Stimulated activated CD8-positive, alpha-beta memory T cell treated with anti-CD3 and anti-CD28 coated beads, Interleukin-12 subunit alpha, Interleukin-12 subunit beta, amount 100 ng/mL, for 4 hours (primary cell): ENCODE data around the gene AK1.

Source experiments
- DNase-seq: peaks from one replicate; pipeline ENCODE4 v3.0.0-alpha.2; 2020; ENCODE audit warnings: low read depth

Gene AK1, protein sequence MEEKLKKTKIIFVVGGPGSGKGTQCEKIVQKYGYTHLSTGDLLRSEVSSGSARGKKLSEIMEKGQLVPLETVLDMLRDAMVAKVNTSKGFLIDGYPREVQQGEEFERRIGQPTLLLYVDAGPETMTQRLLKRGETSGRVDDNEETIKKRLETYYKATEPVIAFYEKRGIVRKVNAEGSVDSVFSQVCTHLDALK

DNA sequence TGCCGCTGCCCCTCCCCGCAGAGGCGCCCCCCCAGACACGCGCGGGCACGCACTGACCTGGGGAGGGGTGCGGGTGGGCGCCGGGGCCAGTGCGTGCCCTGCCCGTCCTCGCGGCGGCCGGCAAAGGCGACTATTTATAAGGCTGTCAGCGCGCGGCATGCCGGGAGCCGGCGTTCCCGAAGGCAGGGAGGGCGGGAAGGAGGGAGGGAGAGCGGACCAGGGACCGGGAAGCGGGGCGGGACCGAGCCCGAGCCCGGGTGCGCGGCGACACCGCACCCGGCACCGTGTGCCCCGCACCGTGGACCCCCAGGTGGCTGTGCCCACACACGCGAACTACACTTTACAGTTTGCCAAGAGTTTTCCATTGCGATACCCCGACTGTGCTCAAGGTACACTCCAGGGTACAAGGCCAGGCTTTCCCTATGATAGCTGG is at the start of gene AK1:
AK1 (minus strand) TSS at position 110 of the 433 bp plus-strand sequence. CDS start 3,058 bp downstream, outside the sequence.
- DNase-seq = no peak

DNA sequence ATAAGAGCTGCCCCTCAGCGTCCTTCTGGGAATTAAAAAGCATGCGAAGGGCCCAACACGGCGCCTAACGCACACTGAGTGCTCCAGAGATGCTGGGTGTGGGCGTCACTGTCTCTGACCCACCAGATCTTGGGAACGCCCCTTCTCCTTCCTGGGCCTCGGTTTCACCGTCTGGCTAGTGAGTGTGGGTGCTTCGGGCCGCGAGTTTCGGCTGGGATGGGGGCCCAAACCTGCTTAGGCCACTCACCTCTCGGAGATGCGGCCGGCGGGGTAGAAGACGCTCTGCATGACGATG is 49.4 kb upstream of the AK1 start:
- no peak for DNase-seq

DNA sequence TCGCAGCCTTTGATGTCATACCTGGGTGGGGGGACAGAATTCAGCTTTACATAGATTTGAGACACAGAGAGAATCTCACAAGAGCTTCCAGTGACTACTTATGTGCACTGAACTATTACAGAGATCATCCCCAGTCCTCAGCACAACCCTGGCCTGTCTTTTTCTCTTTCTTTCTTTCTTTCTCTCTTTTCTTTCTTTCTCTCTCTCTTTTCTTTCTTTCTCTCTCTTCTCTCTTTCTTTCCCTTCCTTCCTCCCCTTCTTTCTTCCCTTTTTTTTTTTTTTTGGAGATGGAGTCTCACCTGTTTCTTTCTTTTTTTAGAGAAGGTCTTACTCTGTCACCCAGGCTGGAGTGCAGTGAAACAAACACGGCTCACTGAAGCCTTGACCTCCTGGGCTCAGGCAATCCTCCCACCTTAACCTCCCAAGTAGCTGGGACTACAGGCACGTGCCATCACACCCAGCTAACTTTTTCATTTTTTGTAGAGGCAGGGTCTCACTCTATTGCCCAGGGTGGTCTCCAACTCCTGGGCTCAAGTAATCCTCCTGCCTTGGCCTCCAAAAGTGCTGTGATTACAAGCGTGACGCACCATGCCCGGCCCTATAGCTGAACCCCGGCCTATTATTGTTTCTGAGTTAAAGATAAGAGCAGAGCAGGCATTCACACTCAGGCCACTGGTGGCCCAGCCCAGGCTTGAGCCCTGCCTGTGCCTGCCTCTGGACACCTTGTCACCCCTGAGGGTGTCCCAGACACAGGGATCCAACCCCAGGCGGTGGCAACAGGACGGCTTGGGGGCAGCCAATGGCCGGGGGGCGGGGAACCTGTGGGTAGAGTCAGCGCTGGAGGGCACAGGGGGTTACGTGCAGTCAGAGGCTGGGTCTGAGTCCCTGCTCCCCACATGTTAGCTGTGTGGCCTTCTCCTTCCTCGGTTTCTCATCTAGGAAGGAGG is 48.8 kb upstream of the AK1 start:
- DNase-seq = no peak

DNA sequence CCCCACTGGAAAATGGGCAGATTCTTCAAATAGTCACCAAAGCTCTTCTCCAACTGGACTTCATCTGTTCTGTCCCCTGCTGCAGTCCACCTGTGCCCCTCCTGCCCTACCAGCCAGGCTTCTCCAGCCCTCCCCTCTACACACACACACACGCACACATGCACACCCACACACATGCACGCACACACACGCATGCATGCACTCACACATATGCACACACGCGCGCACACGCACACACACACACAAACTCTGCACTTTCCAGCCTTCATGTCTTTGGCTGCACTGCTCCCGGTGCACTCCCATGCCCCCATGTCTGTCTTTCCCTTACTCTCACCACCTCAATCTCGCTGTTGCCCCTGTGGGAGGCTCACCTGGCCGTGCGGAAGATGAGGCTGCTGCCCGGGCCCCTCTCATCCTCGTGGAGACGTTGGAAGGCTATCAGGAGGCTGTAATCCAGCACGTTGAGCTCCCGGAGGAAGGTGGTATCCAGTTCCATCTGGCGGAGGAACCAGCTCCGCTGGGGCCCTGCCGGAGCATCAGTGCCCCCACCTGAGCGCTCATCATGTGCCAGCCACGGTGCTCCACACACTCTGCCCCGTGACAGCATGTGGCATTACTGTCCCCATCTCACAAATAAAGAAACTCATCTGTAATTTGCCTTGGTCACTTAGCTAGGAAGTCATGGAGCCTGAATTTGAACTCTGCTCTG is 47.4 kb upstream of the AK1 start:
- DNase-seq = no peak

DNA sequence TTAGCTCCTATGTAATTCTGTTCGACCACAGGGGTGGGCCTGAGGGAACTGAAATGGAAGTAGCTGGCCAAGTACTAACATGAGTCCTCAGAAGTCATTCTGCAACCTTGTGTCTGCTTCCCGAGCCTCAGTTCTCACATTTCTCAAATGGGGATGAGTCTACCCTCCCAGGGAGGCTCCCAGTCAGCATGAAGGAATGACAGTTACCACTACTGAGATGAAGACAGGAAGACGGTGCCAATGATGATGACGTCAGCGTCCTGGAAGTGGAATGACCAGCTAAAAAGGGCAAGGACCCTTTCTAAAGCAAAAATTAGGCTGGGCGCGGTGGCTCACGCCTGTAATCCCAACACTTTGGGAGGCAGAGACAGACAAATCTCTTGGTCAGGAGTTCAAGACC is 46.3 kb upstream of the AK1 start:
- DNase-seq = no peak

DNA sequence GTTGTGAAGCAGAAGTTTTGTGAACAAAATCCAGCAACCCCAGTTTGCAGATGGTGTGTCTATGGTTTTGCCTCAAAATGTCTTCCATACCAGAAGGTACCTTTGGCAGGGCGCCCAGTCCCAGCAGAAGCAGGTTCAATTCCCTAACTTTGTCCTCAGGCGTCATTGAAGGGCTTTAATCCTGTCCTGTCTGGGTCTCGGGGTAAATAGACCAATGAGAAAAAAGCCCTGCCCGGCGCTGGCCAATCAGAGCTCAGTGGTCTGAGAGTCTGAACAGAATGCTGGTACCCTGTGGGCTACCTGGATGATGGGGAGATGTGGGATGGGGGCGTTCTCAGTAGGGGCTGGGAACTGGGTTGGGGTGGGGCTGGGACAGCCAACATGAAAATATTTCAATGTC is 45.6 kb upstream of the AK1 start:
- DNase-seq = no peak

DNA sequence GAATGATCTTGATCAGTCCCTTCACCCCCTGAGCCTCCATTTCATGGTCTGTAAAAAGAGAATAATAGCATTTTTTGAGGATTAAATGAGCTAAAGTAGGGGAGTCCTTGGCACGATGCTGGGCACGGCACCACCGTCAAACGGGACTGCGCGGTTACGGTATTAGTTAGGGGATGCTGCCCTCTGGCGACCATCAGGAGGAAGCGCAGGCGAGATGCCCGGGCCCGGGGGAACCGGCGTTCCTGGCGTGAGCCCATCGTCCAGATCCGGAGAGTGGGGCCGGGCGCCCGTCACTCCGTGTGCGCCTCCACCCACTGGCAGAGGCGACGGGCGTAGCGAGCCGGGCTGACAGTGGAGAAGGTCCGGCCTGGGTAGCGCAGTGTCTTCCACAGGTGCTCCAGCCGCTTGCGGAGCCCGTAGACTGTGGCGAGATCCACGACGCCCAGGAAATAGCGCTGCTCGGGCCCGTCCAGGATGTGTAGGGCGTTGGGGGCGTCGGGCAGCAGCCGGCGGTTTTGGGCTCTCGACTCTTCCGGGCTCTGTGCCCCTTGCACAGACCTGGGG is 44.2 kb upstream of the AK1 start:
- peak; percentile 56 for DNase-seq

DNA sequence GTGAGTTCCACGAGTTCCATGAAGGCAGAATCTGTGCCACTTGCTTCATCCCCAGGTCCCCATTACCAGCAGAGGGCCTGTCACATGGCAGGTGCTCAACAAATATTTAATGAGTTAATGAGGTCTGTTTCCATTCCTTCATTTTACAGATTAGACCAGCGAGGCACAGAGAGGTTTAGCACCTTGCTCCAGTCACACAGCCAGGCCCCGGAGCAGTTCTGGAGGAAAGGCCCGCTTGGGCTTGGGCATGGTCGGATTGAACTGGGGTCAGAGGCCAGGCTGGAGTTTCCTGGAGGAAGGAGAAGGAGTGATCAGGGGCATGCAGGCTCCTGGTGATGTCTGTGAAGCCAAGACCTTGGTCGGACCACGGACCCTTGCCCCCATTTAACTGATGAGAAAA is 43.3 kb upstream of the AK1 start:
- no peak for DNase-seq

DNA sequence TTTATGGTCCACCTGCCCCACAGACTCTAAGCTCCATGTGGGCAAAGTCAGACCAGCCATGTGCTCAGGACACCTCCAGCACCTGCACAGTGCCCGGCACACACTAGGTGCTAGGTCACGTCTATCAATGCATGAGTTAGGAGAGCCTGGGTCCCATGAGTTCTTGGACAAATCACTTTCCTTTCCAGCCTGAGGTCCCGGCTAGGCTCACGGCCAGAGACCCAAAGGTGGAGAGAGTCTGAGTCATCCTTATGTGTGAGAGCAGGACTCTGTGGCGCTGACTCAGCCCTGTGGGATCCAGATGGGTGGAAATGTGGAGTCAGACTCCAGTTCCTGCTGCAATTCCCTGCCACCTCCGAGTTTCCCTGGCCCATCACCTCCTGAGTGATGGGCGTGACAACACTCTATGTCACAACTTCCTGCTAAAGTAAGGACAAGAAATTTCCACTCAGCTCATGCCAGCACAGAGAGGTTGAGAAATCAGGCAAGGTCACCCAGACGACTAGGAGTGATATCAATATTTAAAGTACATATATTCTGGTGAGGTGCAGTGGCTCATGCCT is 41.9 kb upstream of the AK1 start:
- DNase-seq = no peak

DNA sequence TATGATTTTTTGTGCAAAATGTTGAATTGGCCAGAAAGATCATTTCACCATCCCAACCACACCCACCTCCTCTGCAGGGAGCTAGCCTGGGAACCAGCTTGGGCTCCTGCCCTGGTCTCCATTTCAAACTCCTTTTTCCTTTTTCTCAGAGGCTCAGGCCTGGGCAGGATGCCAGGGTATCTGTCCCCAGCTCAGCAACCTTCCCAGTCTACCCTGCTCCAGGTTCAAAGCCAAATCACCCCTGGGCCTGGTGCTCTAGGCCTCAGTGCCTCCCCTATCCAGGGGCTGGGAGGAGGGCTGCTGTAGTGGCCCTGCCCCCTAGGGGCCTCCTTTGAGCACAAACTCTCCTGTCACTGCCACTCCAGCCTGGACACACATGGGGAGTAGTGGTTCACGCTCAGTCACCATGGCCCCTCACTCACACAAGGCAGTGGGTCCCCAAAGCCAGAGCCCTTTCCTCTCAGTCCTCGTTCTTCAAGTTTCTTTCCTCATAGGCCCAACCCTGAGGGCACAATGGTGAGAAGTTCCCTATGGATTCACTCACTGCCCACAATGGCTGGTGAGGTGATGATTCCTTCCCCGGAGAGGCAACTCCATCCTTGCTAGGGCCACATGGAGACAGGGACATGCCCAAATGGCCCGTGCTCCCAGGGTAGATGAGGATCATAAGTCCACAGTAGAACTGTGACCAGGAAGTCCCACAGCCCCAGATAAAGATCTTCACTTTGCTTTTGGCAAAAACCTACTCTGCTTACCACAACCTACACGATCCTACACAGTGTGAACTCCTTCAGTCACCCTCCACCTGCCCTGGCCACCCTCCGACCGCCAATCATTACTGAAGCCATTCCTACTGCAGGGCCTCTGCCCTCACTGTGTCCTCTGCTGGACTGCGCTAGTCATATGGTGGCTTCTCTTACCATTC is 41.0 kb upstream of the AK1 start:
- DNase-seq = no peak

DNA sequence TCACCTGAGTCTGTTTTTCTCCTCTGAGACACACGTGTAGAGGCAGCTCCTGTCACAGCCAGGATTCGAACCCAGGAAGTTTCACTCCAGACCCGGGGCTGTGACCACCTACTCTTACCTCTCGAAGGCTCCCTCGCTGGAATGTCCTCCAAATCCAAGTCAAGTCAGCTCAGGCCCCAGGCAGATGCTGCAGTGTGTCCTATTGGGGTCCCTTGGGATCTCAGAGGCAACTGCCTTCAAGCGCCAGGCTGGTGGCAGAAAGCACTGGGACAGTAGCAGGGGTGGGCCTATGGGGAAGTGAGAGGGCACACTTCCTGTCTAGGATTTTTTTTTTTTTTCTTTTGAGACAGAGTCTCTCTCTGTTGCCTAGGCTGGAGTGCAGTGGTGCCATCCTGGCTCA is 40.1 kb upstream of the AK1 start:
- DNase-seq = no peak

DNA sequence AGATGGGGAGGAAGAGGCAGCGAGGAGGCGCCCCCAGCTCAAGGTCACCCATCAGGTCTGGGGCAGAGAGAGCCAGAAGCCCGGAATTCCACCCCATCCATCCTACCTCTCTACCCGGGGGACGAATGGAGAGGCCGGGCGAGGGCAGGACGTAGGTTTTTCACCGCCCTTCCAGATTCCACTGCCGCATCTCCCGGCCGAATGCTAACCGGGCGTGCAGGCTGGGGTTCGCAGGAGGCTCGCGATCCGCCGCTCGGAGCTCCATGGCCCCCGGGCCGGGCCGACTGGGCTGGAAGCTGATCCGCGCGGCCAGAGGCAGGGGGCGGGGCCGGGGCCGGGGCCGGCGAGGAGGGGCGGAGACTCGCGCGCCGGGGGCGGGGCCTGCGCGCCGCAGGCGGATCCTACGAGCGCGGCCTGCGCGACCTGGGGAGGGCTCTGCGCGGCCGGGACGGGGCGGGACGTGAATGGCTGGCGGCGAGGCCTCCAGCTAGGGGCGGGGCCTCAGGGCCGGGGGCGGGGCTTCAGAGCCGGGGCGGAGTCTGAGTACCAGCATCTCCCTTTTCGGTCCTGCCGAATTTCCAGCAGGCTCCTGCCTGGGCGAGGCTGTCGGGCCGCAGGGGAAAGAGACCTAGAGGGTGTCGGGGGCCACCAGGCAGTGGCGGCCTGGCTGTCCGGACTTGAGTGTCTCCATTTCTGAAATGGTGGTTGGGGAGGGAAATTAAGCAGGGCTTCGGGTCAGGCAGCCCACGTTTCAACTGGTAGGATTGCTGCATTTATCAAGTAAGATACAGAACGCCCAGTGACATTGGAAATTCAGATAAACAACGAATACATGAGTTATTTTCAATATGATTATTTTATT is 39.5 kb upstream of the AK1 start, which contains the start of gene ST6GALNAC4:
ST6GALNAC4 (minus strand) TSS at position 322 of the 862 bp plus-strand sequence. CDS start 622 bp downstream, outside the sequence.
- peak; percentile 94 for DNase-seq

DNA sequence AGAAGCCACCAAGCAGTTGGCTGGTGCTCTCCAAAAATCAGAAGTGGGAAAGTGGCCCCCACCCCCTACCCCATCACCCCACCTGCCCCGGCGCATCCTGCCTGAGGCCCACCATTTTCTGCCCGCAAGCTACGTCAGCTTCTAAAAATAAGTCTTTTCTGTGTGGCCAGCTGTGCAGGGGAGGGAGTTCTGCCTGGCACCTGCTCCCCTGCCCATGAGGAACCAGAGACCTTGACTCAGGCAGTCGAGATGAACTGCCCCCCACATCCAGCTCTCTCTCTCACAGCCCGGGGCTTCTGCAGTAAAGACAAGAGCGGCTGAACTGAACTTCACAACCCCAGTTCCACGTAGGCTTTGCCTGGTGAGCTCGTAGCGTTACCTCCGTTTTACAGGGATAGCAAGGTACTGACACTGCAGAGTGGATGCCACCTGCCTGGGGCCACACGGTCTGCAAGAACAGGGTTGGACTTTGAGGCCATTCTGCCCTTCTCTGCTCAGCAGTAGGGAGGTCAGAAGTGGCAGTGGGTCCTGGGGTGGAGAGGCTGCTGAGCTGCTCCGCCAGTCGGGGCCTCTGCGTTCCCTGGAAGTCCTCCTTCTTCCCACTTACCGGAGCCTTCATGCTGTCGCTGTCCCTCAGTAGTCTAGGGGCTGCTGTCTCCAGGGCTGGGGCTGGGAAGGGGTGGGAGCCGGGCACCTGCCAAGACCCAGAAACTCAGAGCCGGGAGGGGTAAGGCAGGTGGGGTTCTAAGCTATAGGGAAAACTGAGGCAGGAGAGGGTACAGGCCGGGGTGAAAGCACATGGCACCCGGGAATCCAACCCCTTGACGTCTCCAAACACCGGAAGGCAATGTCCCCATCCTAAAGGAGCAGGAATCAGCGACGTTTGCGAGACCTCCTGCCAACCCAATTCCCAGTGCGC is 38.6 kb upstream of the AK1 start:
- no peak for DNase-seq

DNA sequence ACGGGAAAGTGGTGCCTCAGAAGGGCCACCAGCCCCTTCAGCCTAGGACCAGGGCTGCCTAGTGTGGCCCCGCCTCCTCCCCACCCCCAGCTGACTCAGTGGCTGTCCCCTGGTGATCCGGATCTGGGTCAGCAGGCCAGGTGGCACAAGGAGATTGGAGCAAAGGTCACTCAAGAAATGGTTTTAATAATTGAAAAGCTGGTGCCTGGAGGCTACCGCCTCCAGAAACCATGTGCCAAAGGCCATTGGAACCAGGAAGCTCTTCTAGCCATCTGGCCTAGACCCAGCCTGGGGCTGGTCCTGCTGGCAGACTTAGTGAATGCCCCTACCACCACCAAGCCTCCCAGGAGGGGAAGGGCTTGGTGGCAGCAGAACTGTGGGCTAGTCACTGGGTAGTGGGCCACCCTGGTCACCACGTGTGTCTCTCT is 37.9 kb upstream of the AK1 start:
- no peak for DNase-seq

DNA sequence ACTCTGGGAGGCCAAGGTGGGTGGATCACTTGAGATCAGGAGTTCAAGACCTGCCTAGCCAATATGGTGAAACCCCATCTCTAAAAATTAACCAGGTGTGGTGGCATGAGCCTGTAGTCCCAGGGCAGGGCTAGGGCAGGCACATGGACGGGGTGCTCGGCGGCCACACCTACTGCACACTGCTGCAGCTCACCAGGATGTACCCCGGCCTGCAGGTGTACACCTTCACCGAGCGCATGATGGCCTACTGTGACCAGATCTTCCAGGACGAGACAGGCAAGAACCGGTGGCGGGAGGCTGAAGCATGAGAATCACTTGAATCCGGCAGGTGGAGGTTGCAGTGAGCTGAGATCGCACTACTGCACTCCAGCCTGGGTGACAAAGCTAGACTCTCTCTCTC is 36.2 kb upstream of the AK1 start:
- no peak for DNase-seq

DNA sequence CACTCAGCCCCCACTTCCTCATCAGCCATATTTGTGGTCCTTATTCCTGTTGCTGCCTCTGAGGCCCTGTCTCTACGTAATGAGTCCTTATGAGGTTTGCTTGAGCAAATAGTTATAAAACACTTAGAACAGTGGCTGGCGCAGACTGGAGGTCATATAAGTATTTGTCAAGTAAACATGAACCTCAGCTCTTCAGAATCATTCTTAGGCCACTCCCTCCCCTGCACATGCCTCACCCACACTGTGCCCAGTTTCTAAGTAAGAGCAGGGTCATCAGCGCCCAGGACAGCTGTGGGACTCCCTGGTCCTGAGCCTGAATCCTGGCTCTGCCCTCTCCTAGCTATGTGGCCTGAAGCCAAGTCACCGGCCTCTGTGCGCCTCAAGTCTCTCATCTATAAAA is 35.4 kb upstream of the AK1 start:
- no peak for DNase-seq

DNA sequence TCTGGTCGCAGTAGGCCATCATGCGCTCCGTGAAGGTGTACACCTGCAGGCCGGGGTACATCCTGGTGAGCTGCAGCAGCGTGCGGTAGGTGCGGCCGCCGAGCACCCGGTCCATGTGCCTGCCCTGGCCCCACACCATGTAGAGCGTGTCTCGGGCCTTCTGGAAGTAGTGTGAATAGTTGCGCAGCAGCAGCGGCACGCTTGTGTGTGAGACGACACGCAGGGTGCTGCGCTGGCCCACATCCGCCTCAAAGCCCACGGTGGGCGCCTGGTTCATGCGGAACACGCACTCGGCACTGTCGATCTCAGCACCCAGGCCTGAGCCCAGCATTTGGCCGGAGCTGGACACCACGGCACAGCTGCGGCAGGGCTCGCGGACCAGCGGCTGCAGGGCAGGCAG is 34.8 kb upstream of the AK1 start:
- DNase-seq = no peak

DNA sequence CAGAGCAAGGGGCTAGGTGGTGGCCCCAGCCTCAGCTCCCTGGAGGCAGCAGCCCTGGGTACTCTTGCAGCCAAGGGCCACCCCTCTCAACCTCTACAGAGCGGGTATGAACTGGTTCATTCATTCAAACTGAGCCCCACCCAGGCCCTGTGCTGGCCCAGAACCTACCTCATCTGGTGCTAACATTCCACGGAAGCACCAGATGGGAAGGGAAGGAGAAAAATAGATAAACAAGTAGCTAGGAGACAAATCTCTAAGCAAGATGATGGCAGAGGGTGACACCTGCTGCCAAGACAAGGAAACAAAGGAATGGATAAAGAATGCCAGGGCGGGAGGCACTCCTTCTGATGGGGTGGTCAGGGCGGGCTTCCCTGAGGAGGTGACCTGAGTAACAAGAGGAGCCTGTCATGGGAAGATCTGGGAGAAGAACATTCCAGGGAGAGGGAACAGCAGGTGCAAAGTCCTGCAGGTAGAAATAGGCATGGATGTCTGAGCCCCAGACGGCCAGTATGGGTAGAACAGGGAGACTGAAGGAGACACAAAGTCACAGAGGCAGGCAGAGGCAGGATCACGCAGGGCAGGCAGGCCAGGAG is 33.2 kb upstream of the AK1 start:
- DNase-seq = no peak

DNA sequence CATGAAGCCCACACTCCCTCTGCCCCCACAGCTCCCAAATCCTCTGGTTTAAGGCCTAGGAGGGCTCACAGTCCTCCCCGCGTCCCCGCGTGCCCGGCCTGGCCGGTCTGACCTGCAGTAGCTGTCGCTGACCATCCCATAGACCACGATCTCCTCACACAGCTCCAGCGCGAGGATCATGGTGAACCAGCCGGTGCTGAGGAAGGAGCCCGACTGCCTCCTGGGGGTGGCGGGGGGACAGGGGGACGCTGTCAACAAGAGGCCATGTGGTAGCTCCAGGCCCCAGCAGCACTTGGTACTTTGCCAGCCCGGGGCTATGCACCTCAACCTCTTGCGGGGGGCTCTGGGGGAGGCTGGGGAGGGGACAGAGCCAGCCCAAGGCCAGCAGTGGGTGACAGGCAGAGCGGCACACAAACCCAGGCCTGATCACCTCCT is 32.4 kb upstream of the AK1 start:
- no peak for DNase-seq
